Vagina (tissue), 2 donors: ENCODE data around the gene SPRR3.

Experiments used
- CTCF ChIP-seq, 3 experiments: fragments of 450-650 bp in 2 of 3; fragments of 200-600 bp in 1 of 3; sonication (generic) in 1 of 3; IDR thresholded peaks; one replicate each; pipeline ENCODE4 v1.5.1; 2017 to 2019; ENCODE audit warnings: antibody characterized with exemption in 3 of 3, mild to moderate bottlenecking in 2 of 3, moderate library complexity in 2 of 3
- POLR2A ChIP-seq, 2 donors: fragments of 450-650 bp; IDR thresholded peaks; one replicate each; pipeline ENCODE4 v1.6.1; 2017; ENCODE audit warnings: antibody characterized with exemption in 2 of 2, mild to moderate bottlenecking in 2 of 2, moderate library complexity in 2 of 2
- POLR2AphosphoS5 ChIP-seq, 2 donors: sonication (generic); formaldehyde crosslinking; IDR thresholded peaks; one replicate each; pipeline ENCODE4 v1.9.0; 2017; ENCODE audit warnings: antibody characterized with exemption in 2 of 2, mild to moderate bottlenecking in 2 of 2, low read depth in 1 of 2; ENCODE audit not compliant: insufficient read depth in 1 of 2

DNA sequence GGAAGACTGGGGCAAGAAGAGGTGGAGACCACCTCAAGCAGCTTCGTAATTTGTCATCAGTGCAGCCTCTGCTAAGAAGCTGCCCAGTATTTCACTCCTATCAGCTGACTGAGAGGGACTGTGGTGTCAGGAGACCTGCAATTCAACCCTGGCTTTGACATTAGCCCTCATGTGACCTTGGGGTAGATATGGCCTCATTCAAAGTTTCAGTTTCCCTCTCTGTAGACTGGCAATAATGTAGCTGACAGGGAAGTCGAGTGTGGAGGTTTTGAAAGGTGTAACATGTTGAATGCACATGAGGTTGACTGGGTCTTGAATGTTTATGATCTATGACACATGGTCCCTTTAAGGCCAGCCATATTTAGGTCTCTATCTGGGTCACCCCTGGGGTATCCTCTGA lies 33.3 kb upstream of the SPRR3 start:
- TF ChIP-seq CTCF (IDR thresholded peaks at IDR 0.05) (no peak), POLR2A (IDR thresholded peaks at IDR 0.05) (no peak), POLR2AphosphoS5 (IDR thresholded peaks at IDR 0.05; ENCODE audit: insufficient read depth in 1 of 2, low read depth in 1 of 2) (no peak)
